Liver (tissue), 9 donors: ENCODE results near the gene CNRIP1. TPM values are rescaled to one million over a fixed set of nuclear protein-coding genes. Genes with fewer than 3 reads are reported as not detected.
A peak's percentile ranks its signal among the peaks of the same experiment; 100 is the strongest.

ENCODE experiments used
- DNase-seq: peaks from one replicate; pipeline ENCODE4 v3.0.0-alpha.2; 2017; ENCODE audit warnings: low spot score
- H3K27ac ChIP-seq, 2 donors: one replicate each; pipeline ENCODE4 v1.7.0; 2013; ENCODE audit warnings: inconsistent platforms in 2 of 2, low read length in 2 of 2, control low read depth in 1 of 2, low read depth in 1 of 2, mild to moderate bottlenecking in 1 of 2
- H3K27me3 ChIP-seq, 4 donors: one replicate each; pipeline versions ENCODE4 v1.6.1 to v1.7.0; 2013; ENCODE audit warnings: low read length in 3 of 4, inconsistent platforms in 1 of 4, mild to moderate bottlenecking in 1 of 4, moderate library complexity in 1 of 4; ENCODE audit not compliant: control insufficient read depth in 4 of 4, insufficient read depth in 4 of 4
- H3K36me3 ChIP-seq, 4 donors: one replicate each; pipeline versions ENCODE4 v1.6.1 to v1.7.0; 2013; ENCODE audit warnings: low read length in 3 of 4, mild to moderate bottlenecking in 3 of 4, low read depth in 1 of 4, moderate library complexity in 1 of 4; ENCODE audit not compliant: control insufficient read depth in 4 of 4, insufficient read depth in 3 of 4
- H3K4me1 ChIP-seq, 4 donors: one replicate each; pipeline versions ENCODE4 v1.6.1 to v1.7.0; 2013; ENCODE audit warnings: low read length in 3 of 4, mild to moderate bottlenecking in 3 of 4, moderate library complexity in 1 of 4; ENCODE audit not compliant: control insufficient read depth in 4 of 4, insufficient read depth in 4 of 4
- H3K4me3 ChIP-seq, 3 donors: one replicate each; pipeline versions ENCODE4 v1.6.1 to v1.7.0; 2013; ENCODE audit warnings: low read length in 3 of 3, control low read depth in 1 of 3, low read depth in 1 of 3, mild to moderate bottlenecking in 1 of 3
- H3K9ac ChIP-seq, 2 donors: one replicate each; pipeline ENCODE4 v1.7.0; 2013; ENCODE audit warnings: low read length in 2 of 2, mild to moderate bottlenecking in 2 of 2, moderate library complexity in 2 of 2, control low read depth in 1 of 2, low read depth in 1 of 2
- H3K9me3 ChIP-seq, 4 donors: one replicate each; pipeline versions ENCODE4 v1.6.1 to v1.7.0; 2013; ENCODE audit warnings: low read length in 3 of 4; ENCODE audit not compliant: control insufficient read depth in 4 of 4
- ATF3 ChIP-seq: IDR thresholded peaks from 2 replicates; pipeline ENCODE4 v1.6.1; 2016; ENCODE audit warnings: antibody characterized with exemption
- CTCF ChIP-seq: fragments of 150-350 bp; IDR thresholded peaks from 2 replicates; pipeline ENCODE4 v1.5.1; 2017; ENCODE audit warnings: improper control_type of control experiment, low read depth, low read length; ENCODE audit not compliant: missing input control
- EGR1 ChIP-seq, 2 donors: IDR thresholded peaks; 2 replicates each; pipeline ENCODE4 v1.6.1; 2016 to 2018; ENCODE audit warnings: antibody characterized with exemption in 2 of 2, low read depth in 2 of 2
- FOXA1 ChIP-seq: IDR thresholded peaks from 2 replicates; pipeline ENCODE4 v1.6.1; 2016; ENCODE audit warnings: antibody characterized with exemption
- FOXA2 ChIP-seq: IDR thresholded peaks from 2 replicates; pipeline ENCODE4 v1.6.1; 2016; ENCODE audit warnings: antibody characterized with exemption
- GABPA ChIP-seq, 2 donors: IDR thresholded peaks in 1 of 2; conservative IDR thresholded peaks in 1 of 2; 2 replicates each; pipeline ENCODE4 v1.6.1; 2016; ENCODE audit warnings: antibody characterized with exemption in 2 of 2, mild to moderate bottlenecking in 1 of 2, moderate library complexity in 1 of 2
- HNF4A ChIP-seq, 2 donors: conservative IDR thresholded peaks; 2 replicates each; pipeline ENCODE4 v1.6.1; 2016; ENCODE audit warnings: antibody characterized with exemption in 2 of 2, mild to moderate bottlenecking in 2 of 2
- HNF4G ChIP-seq: IDR thresholded peaks from 2 replicates; pipeline ENCODE4 v1.6.1; 2016; ENCODE audit warnings: antibody characterized with exemption
- JUND ChIP-seq, 2 donors: IDR thresholded peaks; 2 replicates each; pipeline ENCODE4 v1.6.1; 2016; ENCODE audit warnings: antibody characterized with exemption in 2 of 2
- MAX ChIP-seq: IDR thresholded peaks from 2 replicates; pipeline ENCODE4 v1.6.1; 2016; ENCODE audit warnings: antibody characterized with exemption
- NR2F2 ChIP-seq: IDR thresholded peaks from 2 replicates; pipeline ENCODE4 v1.6.1; 2016; ENCODE audit warnings: antibody characterized with exemption
- RAD21 ChIP-seq, 2 donors: IDR thresholded peaks; 2 replicates each; pipeline ENCODE4 v1.6.1; 2016; ENCODE audit warnings: antibody characterized with exemption in 2 of 2, mild to moderate bottlenecking in 2 of 2
- REST ChIP-seq: IDR thresholded peaks from 2 replicates; pipeline ENCODE4 v1.6.1; 2016; ENCODE audit warnings: antibody characterized with exemption, mild to moderate bottlenecking
- RXRA ChIP-seq, 2 donors: IDR thresholded peaks; 2 replicates each; pipeline ENCODE4 v1.6.1; 2017 to 2018; ENCODE audit warnings: antibody characterized with exemption in 2 of 2, mild to moderate bottlenecking in 1 of 2
- SP1 ChIP-seq: IDR thresholded peaks from 2 replicates; pipeline ENCODE4 v1.6.1; 2018; ENCODE audit warnings: antibody characterized with exemption, mild to moderate bottlenecking
- TAF1 ChIP-seq: conservative IDR thresholded peaks from 2 replicates; pipeline ENCODE4 v1.6.1; 2016; ENCODE audit warnings: antibody characterized with exemption, mild to moderate bottlenecking
- YY1 ChIP-seq: IDR thresholded peaks from 2 replicates; pipeline ENCODE4 v1.6.1; 2016; ENCODE audit warnings: antibody characterized with exemption, mild to moderate bottlenecking
- ZBTB33 ChIP-seq: IDR thresholded peaks from 2 replicates; pipeline ENCODE4 v1.6.1; 2016; ENCODE audit warnings: antibody characterized with exemption
- WGBS: extraction: QIAGEN DNeasy Blood & Tissue Kit; methylation state at CpG from one replicate; pipeline ENCODE4 v1.1.7; 2013; 5-methylcytosine and 5-hydroxymethylcytosine counted together
- polyA plus RNA-seq, 2 donors: library from polyadenylated mRNA; stranded (reverse) in 1 of 2; unstranded in 1 of 2; fragments of 200-250 nt in 1 of 2; fragments of >200 nt in 1 of 2; fragmentation: Nextera tagmentation in 1 of 2; extraction: Ambion mirVana in 1 of 2; gene quantifications; one replicate each; pipeline versions ENCODE4 v1.2.1 to v1.2.3, GENCODE V29; 2013 to 2015
- total RNA-seq, 2 donors: library from RNA; depleted of rRNA; stranded (reverse); fragments of >200 nt; gene quantifications; one replicate each; pipeline ENCODE4 v1.2.3, GENCODE V29; 2014
- donor health status: healthy.
- donor health status: healthy.
- donor health status: healthy.
- donor health status: healthy.
- donor health status: healthy.

CNRIP1 gene
- total and polyA plus RNA-seq, 4 donors = 2.8 to 26.4 (median 3.1) TPM

GRCh38 chr2:68367953-68368653, 48.4 kb upstream of the CNRIP1 start:
- no peak for DNase-seq
- no peaks in the 10 kb centered on the region for H3K9me3 ChIP-seq
- H3K27me3 ChIP-seq = no peaks in the 10 kb centered on the region
- H3K4me1 ChIP-seq = no peaks in the 10 kb centered on the region
- no peaks in the 10 kb centered on the region for H3K36me3 ChIP-seq
- WGBS = 66% methylated on average over 5 of the region's 5 CpGs
- no peak for TF ChIP-seq YY1
- no peak for TF ChIP-seq RXRA (IDR thresholded peaks at IDR 0.05)
- TF ChIP-seq TAF1 = no peak
- no peak for TF ChIP-seq REST
- no peak for TF ChIP-seq FOXA1
- no peak for TF ChIP-seq SP1
- TF ChIP-seq RAD21 (IDR thresholded peaks at IDR 0.05) = no peak
- no peak for TF ChIP-seq MAX
- no peak for TF ChIP-seq FOXA2
- TF ChIP-seq HNF4G = no peak
- TF ChIP-seq EGR1 (IDR thresholded peaks at IDR 0.05; ENCODE audit: low read depth in 2 of 2) = no peak
- no peak for TF ChIP-seq NR2F2
- no peak for TF ChIP-seq ZBTB33
- TF ChIP-seq GABPA (IDR thresholded peaks at IDR 0.05 in 1 of 2, conservative IDR thresholded peaks at IDR 0.05 in 1 of 2) = no peak
- no peak for TF ChIP-seq CTCF
- no peak for TF ChIP-seq HNF4A (conservative IDR thresholded peaks at IDR 0.05)
- no peak for TF ChIP-seq ATF3
- no peak for TF ChIP-seq JUND (IDR thresholded peaks at IDR 0.05)
- peak overlapping the region; percentile 6 to 51 for H3K27ac ChIP-seq
- H3K4me3 ChIP-seq = no peak overlapping the region
- H3K9ac ChIP-seq = peak overlapping the region in 1 of 2 donors; percentile 5
